ENCODE measurements around the gene ANP32D. TPM values are rescaled to one million over a fixed set of nuclear protein-coding genes. Genes with fewer than 3 reads are reported as not detected.
"Not testable (repeated sequence)": the region's sequence is repeated elsewhere in the genome, so short reads cannot be mapped to it uniquely, and the experiment has no call there.

Gene ANP32D
- total and polyA plus RNA-seq, 12 donors, result 0.35 TPM; not detected in 11

- TF ChIP-seq CTCF (IDR thresholded peaks at IDR 0.05), result no peak
- ATAC-seq, result no peak
- H3K27me3 ChIP-seq, result no peaks in the 10 kb centered on the region
- DNase-seq, result no peak
- no peaks in the 10 kb centered on the region for H3K36me3 ChIP-seq
- intact Hi-C loops (cut with DNase I), result no loop called here
- peaks cover 0 to 47% (median 26%) of the 10 kb centered on the region in 11 donors for H3K9me3 ChIP-seq
- no peaks in the 10 kb centered on the region for H3K4me1 ChIP-seq
- H3K27ac ChIP-seq, result no peak overlapping the region
- 80 to 81% methylated on average over 9 of the region's 9 CpGs for WGBS, 2 donors
- H3K4me3 ChIP-seq, result no peak overlapping the region
These were observed 702 bp downstream of the ANP32D start for GRCh38 chr12:48473061-48473460.

- 87 to 94% methylated on average over 11 of the region's 11 CpGs for WGBS, 2 donors
- intact Hi-C loops (cut with DNase I), result not testable (repeated sequence)
These were observed 2.1 kb downstream of the ANP32D start for GRCh38 chr12:48474497-48474896.

GRCh38 chr12:48482198-48482597, 9.8 kb downstream of the ANP32D start, which contains the start of gene C12orf54:
C12orf54 (plus strand) TSS chr12:48482498; CDS start chr12:48483297, 799 bp downstream.
- peaks cover 0 to 4% (median 0%) of the 10 kb centered on the region in 7 donors for H3K27me3 ChIP-seq
- H3K9me3 ChIP-seq, result peaks cover 0 to 8% (median 0%) of the 10 kb centered on the region in 11 donors
- no peaks in the 10 kb centered on the region for H3K4me1 ChIP-seq
- no peak within 1 kb of the TSS for H3K4me3 ChIP-seq
- intact Hi-C loops (cut with DNase I), result no loop called here
- TF ChIP-seq CTCF (IDR thresholded peaks at IDR 0.05), result no peak
- H3K27ac ChIP-seq, result no peak within 1 kb of the TSS
- ATAC-seq (no peak), DNase-seq (no peak)
- WGBS, 2 donors, result 91 to 95% methylated on average over 2 of the region's 2 CpGs
- H3K36me3 ChIP-seq, result no peaks in the 10 kb centered on the region

More at GRCh38 chr12:48474497-48474896, 2.1 kb downstream of the ANP32D start:
- not testable (repeated sequence) for H3K4me1 ChIP-seq, H3K27ac ChIP-seq, H3K27me3 ChIP-seq, H3K4me3 ChIP-seq, H3K36me3 ChIP-seq, DNase-seq, ATAC-seq
- peaks cover 0 to 38% (median 17%) of the 10 kb centered on the region in 11 donors for H3K9me3 ChIP-seq

GRCh38 chr12:48482930-48483329, 10.6 kb downstream of the ANP32D start:
- intact Hi-C loops (cut with DNase I), result no loop called here
- H3K9me3 ChIP-seq, result peaks cover 0 to 8% (median 0%) of the 10 kb centered on the region in 11 donors
- no peak for DNase-seq
- H3K27me3 ChIP-seq, result peaks cover 0 to 4% (median 0%) of the 10 kb centered on the region in 7 donors
- 89% methylated on average over 3 of the region's 3 CpGs for WGBS, 2 donors
- H3K4me1 ChIP-seq, result no peaks in the 10 kb centered on the region
- H3K36me3 ChIP-seq, result no peaks in the 10 kb centered on the region
- H3K27ac ChIP-seq, result no peak overlapping the region
- ATAC-seq, result no peak
- no peak overlapping the region for H3K4me3 ChIP-seq
- TF ChIP-seq CTCF (IDR thresholded peaks at IDR 0.05), result no peak

GRCh38 chr12:48486261-48486660, 13.9 kb downstream of the ANP32D start:
- H3K9me3 ChIP-seq, result no peaks in the 10 kb centered on the region
- H3K27me3 ChIP-seq, result peaks cover 0 to 4% (median 0%) of the 10 kb centered on the region in 7 donors
- DNase-seq, result no peak
- no peak for ATAC-seq
- no peak overlapping the region for H3K27ac ChIP-seq
- no peak for TF ChIP-seq CTCF (IDR thresholded peaks at IDR 0.05)
- no peak overlapping the region for H3K4me3 ChIP-seq
- intact Hi-C loops (cut with DNase I), result no loop called here
- 74 to 88% methylated on average over 2 of the region's 2 CpGs for WGBS, 2 donors
- H3K36me3 ChIP-seq, result no peaks in the 10 kb centered on the region
- H3K4me1 ChIP-seq, result no peaks in the 10 kb centered on the region
